Left ventricle myocardium inferior (tissue), 1 donor: ENCODE results near the gene ZNF680. TPM values are rescaled to one million over a fixed set of nuclear protein-coding genes. Genes with fewer than 3 reads are reported as not detected.

ENCODE experiments used
- DNase-seq: peaks from one replicate; pipeline ENCODE4 v3.0.0-alpha.2; 2020
- H3K27ac ChIP-seq: fragments of 200-600 bp; replicated peaks from 2 replicates; pipeline ENCODE4 v1.8.0; 2021
- H3K27me3 ChIP-seq: fragments of 200-600 bp; 2 replicates; pipeline ENCODE4 v1.8.0; 2021; ENCODE audit warnings: low read depth
- H3K36me3 ChIP-seq: fragments of 200-600 bp; 2 replicates; pipeline ENCODE4 v1.8.0; 2021
- H3K4me1 ChIP-seq: fragments of 200-600 bp; 2 replicates; pipeline ENCODE4 v1.8.0; 2021
- H3K4me3 ChIP-seq: fragments of 200-600 bp; 2 replicates; pipeline ENCODE4 v1.8.0; 2021; ENCODE audit warnings: mild to moderate bottlenecking, moderate library complexity
- H3K9me3 ChIP-seq: fragments of 200-600 bp; replicated peaks from 2 replicates; pipeline ENCODE4 v1.8.0; 2021
- CTCF ChIP-seq: fragments of 200-600 bp; IDR thresholded peaks from 2 replicates; pipeline ENCODE4 v1.8.0; 2021; ENCODE audit warnings: antibody characterized with exemption, mild to moderate bottlenecking, borderline replicate concordance
- intact Hi-C: fragments of 100-400 bp; cut with micrococcal nuclease; formaldehyde crosslinking; loops from one replicate; pipeline ENCODE4 v1.11.0; 2022
- total RNA-seq: library from RNA; stranded (reverse); fragmentation: NEBNext Ultra II Directional; extraction: Animal tissue kit (Norgen Biotek cat#: 25700); gene quantifications from one replicate; pipeline ENCODE4 v1.2.1, GENCODE V29; 2021
- donor health status: DM: no; HTN: yes; CAD: no; lungs with severe emphysema.

The ZNF680 gene
- total RNA-seq, 1 donor from 2014 or later = 21.6 TPM

GRCh38 chr7:64606385-64606784 lies 43.5 kb upstream of the ZNF680 start:
- Histone ChIP-seq H3K4me1 (no peaks in the 10 kb centered on the region), H3K27ac (no peak overlapping the region), H3K36me3 (no peaks in the 10 kb centered on the region), H3K4me3 (no peak overlapping the region), H3K27me3 (no peaks in the 10 kb centered on the region), H3K9me3 (no peaks in the 10 kb centered on the region)
- intact Hi-C loops = no loop called here
- no peak for TF ChIP-seq CTCF
- DNase-seq = no peak

- H3K36me3 ChIP-seq = no peaks in the 10 kb centered on the region
- H3K27me3 ChIP-seq = no peaks in the 10 kb centered on the region
- TF ChIP-seq CTCF = no peak
- H3K9me3 ChIP-seq = no peaks in the 10 kb centered on the region
- H3K27ac ChIP-seq = no peak overlapping the region
- H3K4me1 ChIP-seq = no peaks in the 10 kb centered on the region
- intact Hi-C loops = no loop called here
- no peak for DNase-seq
- H3K4me3 ChIP-seq = no peak overlapping the region
Measured at GRCh38 chr7:64603271-64603670, 40.4 kb upstream of the ZNF680 start.

DNA sequence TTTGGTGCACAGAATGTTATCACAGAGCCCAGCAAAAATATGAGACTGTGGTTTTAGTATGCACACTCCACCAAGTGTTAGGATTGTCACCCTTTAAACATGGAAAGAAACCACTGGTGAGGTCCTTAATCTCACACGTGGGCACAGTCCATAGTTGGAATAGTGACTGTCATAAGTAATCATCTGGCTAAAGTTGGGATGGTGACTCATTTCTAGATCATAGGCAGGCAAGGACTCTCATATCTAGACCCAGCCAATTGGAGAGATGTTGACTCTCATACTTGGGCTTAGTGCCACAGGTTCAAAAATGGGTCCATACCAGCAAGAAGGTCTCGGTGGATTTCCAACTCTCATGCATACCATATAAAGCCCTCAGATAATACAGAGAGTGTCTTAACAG lies 39.6 kb upstream of the ZNF680 start:
- DNase-seq = no peak
- no peaks in the 10 kb centered on the region for H3K36me3 ChIP-seq
- H3K27me3 ChIP-seq = no peaks in the 10 kb centered on the region
- no peaks in the 10 kb centered on the region for H3K4me1 ChIP-seq
- intact Hi-C loops = no loop called here
- TF ChIP-seq CTCF = no peak
- no peaks in the 10 kb centered on the region for H3K9me3 ChIP-seq
- H3K27ac ChIP-seq = no peak overlapping the region
- no peak overlapping the region for H3K4me3 ChIP-seq

GRCh38 chr7:64602086-64602485 lies 39.2 kb upstream of the ZNF680 start:
- Histone ChIP-seq H3K36me3 (no peaks in the 10 kb centered on the region), H3K4me3 (no peak overlapping the region), H3K9me3 (no peaks in the 10 kb centered on the region), H3K27ac (no peak overlapping the region), H3K27me3 (no peaks in the 10 kb centered on the region), H3K4me1 (no peaks in the 10 kb centered on the region)
- TF ChIP-seq CTCF = no peak
- DNase-seq = no peak
- intact Hi-C loops = no loop called here

- H3K4me1 ChIP-seq = no peaks in the 10 kb centered on the region
- DNase-seq = no peak
- H3K36me3 ChIP-seq = no peaks in the 10 kb centered on the region
- intact Hi-C loops = no loop called here
- H3K27me3 ChIP-seq = no peaks in the 10 kb centered on the region
- no peak for TF ChIP-seq CTCF
- no peak overlapping the region for H3K27ac ChIP-seq
- H3K9me3 ChIP-seq = no peaks in the 10 kb centered on the region
- no peak overlapping the region for H3K4me3 ChIP-seq
Measured at GRCh38 chr7:64599359-64599758, 36.5 kb upstream of the ZNF680 start.

- no peak for DNase-seq
- intact Hi-C loops = no loop called here
- no peak for TF ChIP-seq CTCF
- no peak overlapping the region for H3K4me3 ChIP-seq
- no peaks in the 10 kb centered on the region for H3K4me1 ChIP-seq
- H3K27me3 ChIP-seq = no peaks in the 10 kb centered on the region
- no peaks in the 10 kb centered on the region for H3K36me3 ChIP-seq
- H3K9me3 ChIP-seq = peaks cover 17% of the 10 kb centered on the region
- no peak overlapping the region for H3K27ac ChIP-seq
Measured at GRCh38 chr7:64590971-64591370, 28.1 kb upstream of the ZNF680 start.
